HepG2 (cell line): ENCODE data around the gene ZNF160. TPM values are rescaled to one million over a fixed set of nuclear protein-coding genes. Genes with fewer than 3 reads are reported as not detected.
A peak's percentile ranks its signal among the peaks of the same experiment; 100 is the strongest.
"Not testable (repeated sequence)": the region's sequence is repeated elsewhere in the genome, so short reads cannot be mapped to it uniquely, and the experiment has no call there.

Experiments
- ATAC-seq: fragments of 200-7000 bp; cut with Tn5 transposase; 3 replicates; pipeline ENCODE4 v1.9.1; 2020; ENCODE audit warnings: mild to moderate bottlenecking, moderate library complexity
- BruUV-seq: library from RNA; stranded (reverse); fragments of 400-500 nt; replicated peaks from 2 replicates; lab custom pipeline; 2021; lab: Mats Ljungman, UMichigan
- CTCF ChIA-PET: fragments of 300-600 bp; formaldehyde crosslinking; extraction: SDS; loops from one replicate; lab custom pipeline; 2021; ENCODE audit warnings: low total read pairs, inconsistent platforms, low intra/inter-chr PET ratio; lab: Yijun Ruan, JAX
- POLR2A ChIA-PET: fragments of 350-600 bp; sonication (Branson Sonifier 250); formaldehyde crosslinking; loops from one replicate; lab custom pipeline; 2020; ENCODE audit warnings: antibody characterized with exemption, inconsistent platforms; lab: Yijun Ruan, JAX
- DNase-seq: peaks from one replicate; pipeline ENCODE4 v3.0.0-alpha.2; 2015; ENCODE audit warnings: low spot score
- FAIRE-seq: peaks from 3 replicates; lab custom pipeline; 2011; peaks lifted over from hg19 to GRCh38; lab: Jason Lieb, UNC
- H2AFZ ChIP-seq: one replicate; pipeline ENCODE4 v1.6.1; 2011; ENCODE audit warnings: low read length, inconsistent platforms
- H3K27ac ChIP-seq: fragments of 300-600 bp; 3 replicates; pipeline ENCODE4 v1.8.0; 2011; ENCODE audit warnings: mixed run types, mild to moderate bottlenecking, mixed read lengths, low read length, inconsistent platforms; ENCODE audit not compliant: insufficient read depth; ENCODE audit errors: extremely low read length
- H3K27me3 ChIP-seq, 2 experiments: fragments of 200-600 bp in 1 of 2; 2 replicates in 1 of 2; 3 replicates in 1 of 2; pipeline versions ENCODE4 v1.6.0 to v1.8.0; 2011; ENCODE audit warnings: low read length in 2 of 2, mild to moderate bottlenecking in 2 of 2, moderate library complexity in 2 of 2, inconsistent platforms in 1 of 2; ENCODE audit not compliant: insufficient read depth in 2 of 2, control insufficient read depth in 1 of 2
- H3K36me3 ChIP-seq, 2 experiments: fragments of 200-600 bp in 1 of 2; replicated peaks in 1 of 2; 2 replicates in 1 of 2; 3 replicates in 1 of 2; pipeline versions ENCODE4 v1.5.1 to v1.8.0; 2011; ENCODE audit warnings: low read length in 2 of 2, inconsistent platforms in 1 of 2; ENCODE audit not compliant: insufficient read depth in 2 of 2, control insufficient read depth in 1 of 2
- H3K4me1 ChIP-seq: 2 replicates; pipeline ENCODE4 v1.5.1; 2012; ENCODE audit warnings: low read length, inconsistent platforms; ENCODE audit not compliant: insufficient read depth
- H3K4me2 ChIP-seq: 2 replicates; pipeline ENCODE4 v1.6.0; 2011; ENCODE audit warnings: low read depth, low read length, inconsistent platforms
- H3K4me3 ChIP-seq, 3 experiments: fragments of 200-600 bp in 1 of 3; sonication (generic), shearing (Covaris generic) in 1 of 3; replicated peaks in 1 of 3; 2 replicates each; pipeline ENCODE4 v1.5.1; 2011 to 2016; ENCODE audit warnings: low read length in 3 of 3, inconsistent platforms in 2 of 3, low read depth in 2 of 3, mild to moderate bottlenecking in 2 of 3, control low read depth in 1 of 3, mixed read lengths in 1 of 3; ENCODE audit not compliant: insufficient read depth in 1 of 3
- H3K79me2 ChIP-seq: one replicate; pipeline ENCODE4 v1.6.1; 2011; ENCODE audit warnings: low read length, inconsistent platforms; ENCODE audit not compliant: insufficient read depth
- H3K9ac ChIP-seq: 2 replicates; pipeline ENCODE4 v1.6.0; 2011; ENCODE audit warnings: mild to moderate bottlenecking, low read depth, low read length, inconsistent platforms; ENCODE audit not compliant: insufficient read depth
- H3K9me3 ChIP-seq: 2 replicates; pipeline ENCODE4 v1.5.1; 2012; ENCODE audit warnings: mild to moderate bottlenecking, low read length
- H4K20me1 ChIP-seq: 2 replicates; pipeline ENCODE4 v1.6.0; 2011; ENCODE audit warnings: inconsistent platforms, mild to moderate bottlenecking, low read length, moderate library complexity; ENCODE audit not compliant: insufficient read depth
- CEBPG ChIP-seq: IDR thresholded peaks from 2 replicates; pipeline ENCODE4 v1.6.1; 2016
- HNF4A ChIP-seq: sonication (generic); formaldehyde crosslinking; IDR thresholded peaks from 2 replicates; pipeline ENCODE4 v1.4.0; 2020; ENCODE audit warnings: missing genetic modification reagents
- SALL1 ChIP-seq: sonication (generic); formaldehyde crosslinking; IDR thresholded peaks from 2 replicates; pipeline ENCODE4 v1.8.0; 2022; ENCODE audit warnings: mild to moderate bottlenecking, missing genetic modification reagents
- WGBS: methylation state at CpG from one replicate; pipeline ENCODE4 v1.1.6; 2017; ENCODE audit warnings: low lambda C conversion rate; 5-methylcytosine and 5-hydroxymethylcytosine counted together
- in situ Hi-C: cut with HindIII; loops from 2 replicates; pipeline ENCODE4 v1.10.0; 2017; ENCODE audit warnings: low pct_unique_long_range_greater_than_20kb; ENCODE audit not compliant: extremely low pct_ligation_motif_present
- intact Hi-C: fragments of 100-400 bp; cut with micrococcal nuclease; formaldehyde crosslinking; loops from one replicate; pipeline ENCODE4 v1.10.0; 2022; ENCODE audit not compliant: unreplicated experiment
- polyA plus RNA-seq, 8 experiments: library from polyadenylated mRNA; depleted of rRNA in 3 of 8; stranded (reverse) in 7 of 8; unstranded in 1 of 8; fragments of >200 nt; fragmentation: Illumina TruSeq in 4 of 8; extraction: Trizol in 4 of 8; gene quantifications; 2 replicates each; pipeline versions ENCODE4 v1.2.1 to v1.2.3, GENCODE V29; 2011 to 2016; ENCODE audit warnings: low read depth in 4 of 8, missing spikeins in 1 of 8, mixed read lengths in 1 of 8; ENCODE audit not compliant: insufficient read depth in 1 of 8
- total RNA-seq, 5 experiments: library from RNA; depleted of rRNA; stranded (reverse); fragments of >200 nt; fragmentation: Illumina TruSeq; extraction: Trizol; gene quantifications; 2 replicates each; pipeline ENCODE4 v1.2.3, GENCODE V29; 2016; ENCODE audit warnings: low read depth in 1 of 5
- TF ChIP-seq, protein P1 (sequence below): sonication (generic); formaldehyde crosslinking; IDR thresholded peaks from 2 replicates; pipeline ENCODE4 v1.4.0; 2020; ENCODE audit warnings: missing genetic modification reagents
- TF ChIP-seq, protein P2 (sequence below): sonication (generic); formaldehyde crosslinking; conservative IDR thresholded peaks from 2 replicates; pipeline ENCODE4 v1.4.0; 2020; ENCODE audit warnings: mild to moderate bottlenecking, missing genetic modification reagents, moderate library complexity

Gene ZNF160
- total and polyA plus RNA-seq, 2 of the 13 experiments (the other 11 are each of a cell fraction or from before 2014, with no cell fraction given): 8.4 to 12.1 TPM

DNA sequence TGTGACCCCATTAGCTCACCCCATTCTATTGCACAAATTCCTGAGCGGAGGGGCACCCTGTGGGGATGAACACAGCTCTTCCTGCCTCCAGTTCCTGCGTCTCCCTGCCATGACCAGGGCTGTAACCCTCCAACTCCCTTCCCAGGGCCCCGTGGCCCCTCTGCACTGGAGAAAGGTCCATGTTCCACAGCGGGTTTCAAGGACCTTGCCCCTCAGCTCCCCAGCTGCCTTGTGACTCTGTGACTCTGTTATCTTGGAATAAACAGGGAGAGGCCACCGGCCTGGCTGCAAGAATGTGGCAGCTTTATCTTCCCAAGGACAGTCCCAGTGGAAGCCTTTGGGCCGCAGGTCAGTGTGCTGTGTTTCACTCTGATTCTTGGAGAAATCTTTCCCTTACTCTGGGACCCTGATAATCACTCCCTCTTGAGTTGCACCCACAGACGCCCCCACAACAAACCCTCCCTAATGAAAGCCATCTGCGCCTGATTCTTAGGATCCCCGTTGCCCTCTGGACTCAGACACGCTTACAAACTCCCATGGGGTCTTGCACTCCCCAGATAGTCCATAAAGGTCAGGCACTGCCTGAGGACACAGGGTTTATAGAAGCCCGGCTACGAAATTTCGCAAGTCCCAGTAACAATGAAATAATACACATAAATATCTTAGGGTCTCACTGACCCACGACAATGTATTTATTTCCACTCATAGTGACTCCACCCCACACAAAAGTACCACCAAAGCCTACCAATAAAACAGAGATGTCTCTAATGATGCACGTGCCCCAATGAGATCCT is 23.7 kb upstream of the ZNF160 start:
- H3K9ac ChIP-seq: peak overlapping the region; percentile 27
- 0 out of 6 replicates have a peak overlapping the region, but pooled peaks of 1 of the 3 experiments have one; percentile 15 for H3K4me3 ChIP-seq
- H3K36me3 ChIP-seq, H3K27me3 ChIP-seq, CTCF ChIA-PET, H4K20me1 ChIP-seq, POLR2A ChIA-PET, intact Hi-C loops, in situ Hi-C loops, BruUV-seq, H2AFZ ChIP-seq, DNase-seq, H3K79me2 ChIP-seq: not testable (repeated sequence)
- ATAC-seq (peak; percentile 93), FAIRE-seq (peak; percentile 91)
- H3K27ac ChIP-seq: peak overlapping the region; percentile 77
- TF ChIP-seq HNF4A (CRISPR knock-in tag) (peak; percentile 38; the same call in 1 of the 2 replicates), CEBPG (CRISPR knock-in tag) (0 out of 2 replicates have a peak, but pooled peaks have one; percentile 15), SALL1 (CRISPR knock-in tag) (0 out of 2 replicates have a peak, but pooled peaks have one; percentile 11)
- TF ChIP-seq, protein P1, sequence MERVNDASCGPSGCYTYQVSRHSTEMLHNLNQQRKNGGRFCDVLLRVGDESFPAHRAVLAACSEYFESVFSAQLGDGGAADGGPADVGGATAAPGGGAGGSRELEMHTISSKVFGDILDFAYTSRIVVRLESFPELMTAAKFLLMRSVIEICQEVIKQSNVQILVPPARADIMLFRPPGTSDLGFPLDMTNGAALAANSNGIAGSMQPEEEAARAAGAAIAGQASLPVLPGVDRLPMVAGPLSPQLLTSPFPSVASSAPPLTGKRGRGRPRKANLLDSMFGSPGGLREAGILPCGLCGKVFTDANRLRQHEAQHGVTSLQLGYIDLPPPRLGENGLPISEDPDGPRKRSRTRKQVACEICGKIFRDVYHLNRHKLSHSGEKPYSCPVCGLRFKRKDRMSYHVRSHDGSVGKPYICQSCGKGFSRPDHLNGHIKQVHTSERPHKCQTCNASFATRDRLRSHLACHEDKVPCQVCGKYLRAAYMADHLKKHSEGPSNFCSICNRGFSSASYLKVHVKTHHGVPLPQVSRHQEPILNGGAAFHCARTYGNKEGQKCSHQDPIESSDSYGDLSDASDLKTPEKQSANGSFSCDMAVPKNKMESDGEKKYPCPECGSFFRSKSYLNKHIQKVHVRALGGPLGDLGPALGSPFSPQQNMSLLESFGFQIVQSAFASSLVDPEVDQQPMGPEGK (CRISPR knock-in tag): 0 out of 2 replicates have a peak, but pooled peaks have one; percentile 12
- TF ChIP-seq, protein P2, sequence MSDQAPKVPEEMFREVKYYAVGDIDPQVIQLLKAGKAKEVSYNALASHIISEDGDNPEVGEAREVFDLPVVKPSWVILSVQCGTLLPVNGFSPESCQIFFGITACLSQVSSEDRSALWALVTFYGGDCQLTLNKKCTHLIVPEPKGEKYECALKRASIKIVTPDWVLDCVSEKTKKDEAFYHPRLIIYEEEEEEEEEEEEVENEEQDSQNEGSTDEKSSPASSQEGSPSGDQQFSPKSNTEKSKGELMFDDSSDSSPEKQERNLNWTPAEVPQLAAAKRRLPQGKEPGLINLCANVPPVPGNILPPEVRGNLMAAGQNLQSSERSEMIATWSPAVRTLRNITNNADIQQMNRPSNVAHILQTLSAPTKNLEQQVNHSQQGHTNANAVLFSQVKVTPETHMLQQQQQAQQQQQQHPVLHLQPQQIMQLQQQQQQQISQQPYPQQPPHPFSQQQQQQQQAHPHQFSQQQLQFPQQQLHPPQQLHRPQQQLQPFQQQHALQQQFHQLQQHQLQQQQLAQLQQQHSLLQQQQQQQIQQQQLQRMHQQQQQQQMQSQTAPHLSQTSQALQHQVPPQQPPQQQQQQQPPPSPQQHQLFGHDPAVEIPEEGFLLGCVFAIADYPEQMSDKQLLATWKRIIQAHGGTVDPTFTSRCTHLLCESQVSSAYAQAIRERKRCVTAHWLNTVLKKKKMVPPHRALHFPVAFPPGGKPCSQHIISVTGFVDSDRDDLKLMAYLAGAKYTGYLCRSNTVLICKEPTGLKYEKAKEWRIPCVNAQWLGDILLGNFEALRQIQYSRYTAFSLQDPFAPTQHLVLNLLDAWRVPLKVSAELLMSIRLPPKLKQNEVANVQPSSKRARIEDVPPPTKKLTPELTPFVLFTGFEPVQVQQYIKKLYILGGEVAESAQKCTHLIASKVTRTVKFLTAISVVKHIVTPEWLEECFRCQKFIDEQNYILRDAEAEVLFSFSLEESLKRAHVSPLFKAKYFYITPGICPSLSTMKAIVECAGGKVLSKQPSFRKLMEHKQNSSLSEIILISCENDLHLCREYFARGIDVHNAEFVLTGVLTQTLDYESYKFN (CRISPR knock-in tag): peak; percentile 55
- 14% methylated on average over 6 of the region's 15 CpGs for WGBS
- peak overlapping the region; percentile 57 for H3K4me2 ChIP-seq
- H3K9me3 ChIP-seq: peaks cover 11% of the 10 kb centered on the region; the same call in 1 of the 2 replicates
- peaks cover 37% of the 10 kb centered on the region for H3K4me1 ChIP-seq
